Keratinocyte (primary cell): ENCODE measurements around the gene RHOB. TPM values are rescaled to one million over a fixed set of nuclear protein-coding genes. Genes with fewer than 3 reads are reported as not detected.
A peak's percentile ranks its signal among the peaks of the same experiment; 100 is the strongest.

Experiments
- DNase-seq: peaks from one replicate; pipeline ENCODE4 v3.0.0-alpha.2; 2011; ENCODE audit warnings: low read depth, missing footprints, low spot score
- FAIRE-seq: peaks from 2 replicates; lab custom pipeline; 2011; peaks lifted over from hg19 to GRCh38; lab: Jason Lieb, UNC
- H2AFZ ChIP-seq: 2 replicates; pipeline ENCODE4 v1.6.0; 2012; ENCODE audit warnings: low read length, control low read depth, inconsistent platforms; ENCODE audit not compliant: control insufficient read depth
- H3K27ac ChIP-seq: 2 replicates; pipeline ENCODE4 v1.5.1; 2011; ENCODE audit warnings: low read length; ENCODE audit not compliant: control insufficient read depth, insufficient read depth
- H3K27me3 ChIP-seq: 3 replicates; pipeline ENCODE4 v1.6.0; 2011; ENCODE audit warnings: low read length; ENCODE audit not compliant: control insufficient read depth, insufficient read depth; ENCODE audit errors: extremely low read depth
- H3K36me3 ChIP-seq, 2 experiments: 2 replicates in 1 of 2; 3 replicates in 1 of 2; pipeline ENCODE4 v1.5.1; 2011; ENCODE audit warnings: low read length in 2 of 2, mild to moderate bottlenecking in 1 of 2; ENCODE audit not compliant: control insufficient read depth in 2 of 2, insufficient read depth in 2 of 2; ENCODE audit errors: extremely low read depth in 1 of 2
- H3K4me1 ChIP-seq: 3 replicates; pipeline ENCODE4 v1.5.1; 2011; ENCODE audit warnings: low read length; ENCODE audit not compliant: control insufficient read depth, insufficient read depth; ENCODE audit errors: extremely low read depth
- H3K4me2 ChIP-seq: 3 replicates; pipeline ENCODE4 v1.6.0; 2011; ENCODE audit warnings: low read depth, low read length; ENCODE audit not compliant: control insufficient read depth, insufficient read depth; ENCODE audit errors: extremely low read depth
- H3K4me3 ChIP-seq, 3 experiments: fragments of 200-600 bp in 1 of 3; sonication (generic) in 1 of 3; 2 replicates in 2 of 3; 3 replicates in 1 of 3; pipeline ENCODE4 v1.5.1; 2011 to 2016; ENCODE audit warnings: low read length in 3 of 3, mild to moderate bottlenecking in 3 of 3, control low read depth in 2 of 3, inconsistent platforms in 1 of 3, low read depth in 1 of 3, mixed read lengths in 1 of 3, mixed run types in 1 of 3, moderate library complexity in 1 of 3; ENCODE audit not compliant: control insufficient read depth in 2 of 3, insufficient read depth in 2 of 3; ENCODE audit errors: extremely low read depth in 1 of 3
- H3K79me2 ChIP-seq: 2 replicates; pipeline ENCODE4 v1.6.0; 2012; ENCODE audit warnings: low read length; ENCODE audit not compliant: control insufficient read depth, insufficient read depth
- H3K9ac ChIP-seq: 3 replicates; pipeline ENCODE4 v1.6.0; 2011; ENCODE audit warnings: low read length; ENCODE audit not compliant: control insufficient read depth, insufficient read depth; ENCODE audit errors: extremely low read depth
- H3K9me1 ChIP-seq: 3 replicates; pipeline ENCODE4 v1.6.0; 2011; ENCODE audit warnings: low read length; ENCODE audit not compliant: control insufficient read depth, insufficient read depth; ENCODE audit errors: extremely low read depth
- H3K9me3 ChIP-seq: 2 replicates; pipeline ENCODE4 v1.5.1; 2012; ENCODE audit warnings: low read depth, low read length; ENCODE audit not compliant: control insufficient read depth
- H4K20me1 ChIP-seq: 3 replicates; pipeline ENCODE4 v1.6.0; 2011; ENCODE audit warnings: low read length; ENCODE audit not compliant: control insufficient read depth, insufficient read depth; ENCODE audit errors: extremely low read depth
- EZH2 ChIP-seq: IDR thresholded peaks from one replicate; pipeline ENCODE4 v1.6.1; 2012; ENCODE audit warnings: inconsistent platforms, mild to moderate bottlenecking, low read length, moderate library complexity
- dilution Hi-C: fragments of 300-500 bp; cut with MboI; formaldehyde crosslinking; loops from one replicate; pipeline ENCODE4 v1.7.0; 2020; ENCODE audit warnings: low sequenced_read_pairs; ENCODE audit not compliant: extremely low pct_ligation_motif_present
- polyA plus RNA-seq, 5 experiments: library from polyadenylated mRNA; depleted of rRNA in 3 of 5; stranded (reverse) in 3 of 5; stranded (forward) in 1 of 5; unstranded in 1 of 5; fragments of >200 nt; gene quantifications; 1 replicate in 1 of 5; 2 replicates in 3 of 5; 3 replicates in 1 of 5; pipeline versions ENCODE4 v1.2.1 to v1.2.3, GENCODE V29; 2011 to 2012; ENCODE audit warnings: missing spikeins in 2 of 5, low read depth in 1 of 5, low replicate concordance in 1 of 5
- TF ChIP-seq, protein P1 (sequence below), 3 experiments: IDR thresholded peaks in 1 of 3; conservative IDR thresholded peaks in 1 of 3; optimal IDR thresholded peaks in 1 of 3; 2 replicates in 2 of 3; 3 replicates in 1 of 3; pipeline versions ENCODE3 to v1.5.1; 2011; ENCODE audit warnings: low read length in 3 of 3, mild to moderate bottlenecking in 3 of 3, moderate library complexity in 2 of 3, control low read depth in 1 of 3, inconsistent platforms in 1 of 3; ENCODE audit not compliant: insufficient read depth in 2 of 3; ENCODE audit errors: extremely low read depth in 1 of 3

The RHOB gene
- polyA plus RNA-seq, 1 donor (not counting 4 experiments of a cell fraction or from before 2014, with no cell fraction given), result 23.6 TPM

DNA sequence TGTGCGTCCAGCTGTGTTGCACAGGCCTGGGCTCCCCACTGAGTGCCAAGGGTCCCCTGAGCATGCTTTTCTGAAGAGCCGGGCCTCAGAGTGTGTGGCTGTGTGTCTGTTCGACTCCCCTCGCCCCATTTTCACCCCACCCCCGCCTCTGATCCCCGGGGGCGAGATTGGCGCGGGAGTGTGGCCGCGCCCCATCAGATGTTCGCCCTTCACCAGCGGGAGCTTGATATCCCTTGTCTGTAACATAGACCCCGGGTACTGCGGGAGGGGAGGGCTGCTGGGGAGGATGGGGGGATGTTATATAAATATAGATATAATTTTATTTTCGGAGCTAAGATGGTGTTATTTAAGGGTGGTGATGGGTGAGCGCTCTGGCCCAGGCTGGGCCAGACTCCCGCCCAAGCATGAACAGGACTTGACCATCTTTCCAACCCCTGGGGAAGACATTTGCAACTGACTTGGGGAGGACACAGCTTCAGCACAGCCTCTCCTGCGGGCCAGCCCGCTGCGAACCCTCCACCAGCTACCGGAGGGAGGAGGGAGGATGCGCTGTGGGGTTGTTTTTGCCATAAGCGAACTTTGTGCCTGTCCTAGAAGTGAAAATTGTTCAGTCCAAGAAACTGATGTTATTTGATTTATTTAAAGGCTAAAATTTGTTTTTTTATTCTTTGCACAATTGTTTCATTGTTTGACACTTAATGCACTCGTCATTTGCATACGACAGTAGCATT lies 1.5 kb downstream of the RHOB start:
- dilution Hi-C loops, result no loop called here
- Histone ChIP-seq H3K9me3 (no peaks in the 10 kb centered on the region), H3K27me3 (no peaks in the 10 kb centered on the region), H3K4me3 (peak overlapping the region; percentile 82 to 90 (median 85)), H3K9ac (peak overlapping the region; percentile 80), H3K9me1 (no peaks in the 10 kb centered on the region), H3K4me2 (peak overlapping the region; percentile 90), H3K79me2 (peaks cover 18% of the 10 kb centered on the region), H3K27ac (no peak overlapping the region), H2AFZ (no peak overlapping the region), H3K4me1 (peaks cover 33% of the 10 kb centered on the region), H3K36me3 (peaks cover 0 to 2% of the 10 kb centered on the region in 2 experiments), H4K20me1 (peaks cover 5% of the 10 kb centered on the region)
- FAIRE-seq (no peak), DNase-seq (no peak)
- TF ChIP-seq EZH2, result no peak
- TF ChIP-seq, protein P1, sequence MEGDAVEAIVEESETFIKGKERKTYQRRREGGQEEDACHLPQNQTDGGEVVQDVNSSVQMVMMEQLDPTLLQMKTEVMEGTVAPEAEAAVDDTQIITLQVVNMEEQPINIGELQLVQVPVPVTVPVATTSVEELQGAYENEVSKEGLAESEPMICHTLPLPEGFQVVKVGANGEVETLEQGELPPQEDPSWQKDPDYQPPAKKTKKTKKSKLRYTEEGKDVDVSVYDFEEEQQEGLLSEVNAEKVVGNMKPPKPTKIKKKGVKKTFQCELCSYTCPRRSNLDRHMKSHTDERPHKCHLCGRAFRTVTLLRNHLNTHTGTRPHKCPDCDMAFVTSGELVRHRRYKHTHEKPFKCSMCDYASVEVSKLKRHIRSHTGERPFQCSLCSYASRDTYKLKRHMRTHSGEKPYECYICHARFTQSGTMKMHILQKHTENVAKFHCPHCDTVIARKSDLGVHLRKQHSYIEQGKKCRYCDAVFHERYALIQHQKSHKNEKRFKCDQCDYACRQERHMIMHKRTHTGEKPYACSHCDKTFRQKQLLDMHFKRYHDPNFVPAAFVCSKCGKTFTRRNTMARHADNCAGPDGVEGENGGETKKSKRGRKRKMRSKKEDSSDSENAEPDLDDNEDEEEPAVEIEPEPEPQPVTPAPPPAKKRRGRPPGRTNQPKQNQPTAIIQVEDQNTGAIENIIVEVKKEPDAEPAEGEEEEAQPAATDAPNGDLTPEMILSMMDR (optimal IDR thresholded peaks at IDR 0.05 in 1 of 3, IDR thresholded peaks at IDR 0.05 in 1 of 3, conservative IDR thresholded peaks at IDR 0.05 in 1 of 3; ENCODE audit: extremely low read depth in 1 of 3, insufficient read depth in 2 of 3, low read length in 3 of 3), result no peak

DNA sequence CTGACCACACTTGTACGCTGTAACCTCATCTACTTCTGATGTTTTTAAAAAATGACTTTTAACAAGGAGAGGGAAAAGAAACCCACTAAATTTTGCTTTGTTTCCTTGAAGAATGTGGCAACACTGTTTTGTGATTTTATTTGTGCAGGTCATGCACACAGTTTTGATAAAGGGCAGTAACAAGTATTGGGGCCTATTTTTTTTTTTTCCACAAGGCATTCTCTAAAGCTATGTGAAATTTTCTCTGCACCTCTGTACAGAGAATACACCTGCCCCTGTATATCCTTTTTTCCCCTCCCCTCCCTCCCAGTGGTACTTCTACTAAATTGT lies 2.1 kb downstream of the RHOB start:
- FAIRE-seq, result no peak
- dilution Hi-C loops, result no loop called here

More for the DNA sequence above, 2.1 kb downstream of the RHOB start:
- Histone ChIP-seq H3K9me1 (no peaks in the 10 kb centered on the region), H3K79me2 (peaks cover 18% of the 10 kb centered on the region), H3K36me3 (peaks cover 0 to 2% of the 10 kb centered on the region in 2 experiments), H2AFZ (no peak overlapping the region), H3K27ac (no peak overlapping the region), H3K4me1 (peaks cover 33% of the 10 kb centered on the region), H3K4me3 (peak overlapping the region; percentile 66 to 90 (median 85)), H3K9ac (peak overlapping the region; percentile 44), H3K9me3 (no peaks in the 10 kb centered on the region), H3K4me2 (peak overlapping the region; percentile 90), H4K20me1 (peaks cover 5% of the 10 kb centered on the region), H3K27me3 (no peaks in the 10 kb centered on the region)
- TF ChIP-seq EZH2, result no peak
- no peak for DNase-seq
